ENCODE data around the gene MYMK. TPM values are rescaled to one million over a fixed set of nuclear protein-coding genes. Genes with fewer than 3 reads are reported as not detected.

MYMK gene
- total RNA-seq, 1 donor from 2014 or later = not detected

GRCh38 chr9:133528001-133528875 lies 3.5 kb upstream of the MYMK start:
- H3K27ac ChIP-seq = peak overlapping the region; percentile 51
- ATAC-seq = no peak
- no peak overlapping the region for H3K4me3 ChIP-seq
- no peak for TF ChIP-seq CTCF (IDR thresholded peaks at IDR 0.05)
- no peaks in the 10 kb centered on the region for H3K9me3 ChIP-seq
- no peaks in the 10 kb centered on the region for H3K36me3 ChIP-seq
- intact Hi-C loops (cut with DNase I) = no loop called here
- no peak for DNase-seq
- H3K27me3 ChIP-seq = peaks cover 12% of the 10 kb centered on the region
- peaks cover 25% of the 10 kb centered on the region for H3K4me1 ChIP-seq

GRCh38 chr9:133527444-133527920 lies 2.7 kb upstream of the MYMK start:
- no peak for DNase-seq
- Histone ChIP-seq H3K4me3 (no peak overlapping the region), H3K27me3 (peaks cover 12% of the 10 kb centered on the region), H3K36me3 (no peaks in the 10 kb centered on the region), H3K4me1 (peaks cover 24% of the 10 kb centered on the region), H3K9me3 (no peaks in the 10 kb centered on the region), H3K27ac (no peak overlapping the region)
- intact Hi-C loops (cut with DNase I) = no loop called here
- ATAC-seq = peak; percentile 41
- TF ChIP-seq CTCF (IDR thresholded peaks at IDR 0.05) = no peak

GRCh38 chr9:133526721-133527321 lies 2.1 kb upstream of the MYMK start:
- H3K4me1 ChIP-seq = peaks cover 24% of the 10 kb centered on the region
- peaks cover 12% of the 10 kb centered on the region for H3K27me3 ChIP-seq
- TF ChIP-seq CTCF (IDR thresholded peaks at IDR 0.05) = no peak
- intact Hi-C loops (cut with DNase I) = no loop called here
- no peak overlapping the region for H3K4me3 ChIP-seq
- DNase-seq = no peak
- no peaks in the 10 kb centered on the region for H3K36me3 ChIP-seq
- ATAC-seq = no peak
- H3K9me3 ChIP-seq = no peaks in the 10 kb centered on the region
- peak overlapping the region; percentile 49 for H3K27ac ChIP-seq

GRCh38 chr9:133525677-133526076 lies 918 bp upstream of the MYMK start:
- no peak for DNase-seq
- Histone ChIP-seq H3K4me1 (peaks cover 24% of the 10 kb centered on the region), H3K9me3 (no peaks in the 10 kb centered on the region), H3K27ac (no peak overlapping the region), H3K4me3 (no peak overlapping the region), H3K36me3 (no peaks in the 10 kb centered on the region), H3K27me3 (peaks cover 12% of the 10 kb centered on the region)
- intact Hi-C loops (cut with DNase I) = no loop called here
- TF ChIP-seq CTCF (IDR thresholded peaks at IDR 0.05) = no peak
- no peak for ATAC-seq

- Histone ChIP-seq H3K27me3 (peaks cover 12% of the 10 kb centered on the region), H3K36me3 (no peaks in the 10 kb centered on the region), H3K4me3 (no peak overlapping the region), H3K9me3 (no peaks in the 10 kb centered on the region), H3K4me1 (peaks cover 24% of the 10 kb centered on the region), H3K27ac (no peak overlapping the region)
- no peak for TF ChIP-seq CTCF (IDR thresholded peaks at IDR 0.05)
- DNase-seq (no peak), ATAC-seq (no peak)
- intact Hi-C loops (cut with DNase I) = no loop called here
These were observed 613 bp downstream of the MYMK start for GRCh38 chr9:133524146-133524545.
